DMS 273 (cell line): ENCODE data around the gene CEP131.

Source experiments
- DNase-seq: peaks from one replicate; lab custom pipeline; 2025; ENCODE audit not compliant: unreplicated experiment; lab: John Stamatoyannopoulos, UW

The CEP131 gene

DNA sequence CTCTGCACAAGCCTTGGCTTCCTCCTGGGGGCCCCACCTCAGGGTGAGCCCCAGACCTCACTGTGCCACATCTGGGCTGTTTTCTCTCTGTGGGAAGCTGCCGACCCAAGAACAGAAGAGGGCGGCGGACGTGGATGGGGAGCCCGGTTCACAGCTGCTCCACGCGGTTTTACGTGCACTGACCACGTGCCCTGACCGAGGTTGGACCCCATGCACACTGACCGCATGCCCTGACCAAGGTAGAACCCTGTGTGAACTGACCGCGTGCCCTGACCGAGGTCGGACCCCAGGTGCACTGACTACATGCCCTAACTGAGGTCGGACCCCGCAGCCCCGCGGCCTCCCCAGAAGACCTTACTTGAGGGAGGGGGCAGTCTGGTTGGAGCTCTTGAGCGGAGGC is 19.6 kb downstream of the CEP131 start:
- no peak for DNase-seq

DNA sequence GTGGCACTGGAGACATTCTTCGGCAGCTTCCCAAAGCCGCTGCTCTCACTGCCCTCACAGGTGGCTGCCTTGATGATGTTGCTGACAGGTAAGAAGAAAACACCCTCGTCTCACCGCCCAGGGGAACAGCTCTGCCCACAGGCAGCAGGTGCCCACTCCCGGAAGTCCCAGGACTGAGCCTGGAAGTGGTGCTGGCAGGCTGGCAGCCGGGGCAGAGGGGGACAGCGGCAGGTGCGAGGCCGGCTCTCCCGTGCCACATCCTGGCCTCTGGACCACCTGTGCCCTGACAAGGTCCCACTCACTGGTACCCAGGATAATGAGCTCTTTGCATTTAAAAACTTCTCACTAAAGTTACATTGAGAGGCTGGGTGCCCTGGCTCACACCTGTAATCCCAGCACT is 20.4 kb downstream of the CEP131 start:
- no peak for DNase-seq

DNA sequence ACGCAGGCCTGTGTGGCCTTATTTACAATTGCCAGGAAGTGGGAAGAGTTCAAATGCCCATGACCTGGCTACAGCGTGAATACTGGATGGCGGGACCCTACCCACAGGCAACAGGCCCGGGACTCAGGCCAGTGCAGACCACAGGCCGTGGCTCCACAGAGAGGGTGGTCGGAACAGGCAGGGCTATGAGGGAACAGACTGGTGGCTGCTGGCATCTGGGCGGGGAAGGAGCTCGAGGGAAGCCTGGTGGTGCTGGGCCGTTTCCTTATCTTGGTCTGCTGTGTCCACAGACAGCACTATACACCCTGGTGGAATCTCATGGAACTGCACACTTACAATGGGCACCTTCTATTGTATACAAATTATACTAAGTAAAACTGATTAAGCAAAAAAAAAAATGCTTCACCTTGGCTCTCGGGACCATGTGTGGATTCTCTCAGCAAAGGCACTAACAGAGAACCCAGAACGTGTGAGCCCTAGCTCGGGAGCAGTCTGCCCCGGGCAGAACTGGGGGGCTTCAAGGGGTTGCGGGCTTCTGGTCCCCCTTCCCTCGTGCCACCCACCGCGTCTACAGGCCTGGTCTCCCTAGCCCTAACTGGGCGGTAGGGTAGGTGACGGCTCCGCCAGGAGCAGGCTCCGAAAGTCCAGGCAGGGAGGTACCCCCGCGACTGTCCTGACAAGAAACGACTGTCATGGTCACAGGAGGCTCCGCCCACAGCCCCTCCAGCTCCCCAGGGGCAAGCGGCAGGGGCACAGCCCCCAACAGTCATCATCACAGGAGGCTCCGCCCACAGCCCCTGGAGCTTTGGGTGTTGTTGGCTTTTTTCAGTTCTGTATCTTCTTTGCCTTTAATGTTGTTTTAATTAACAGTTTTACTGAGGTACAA is 21.8 kb downstream of the CEP131 start:
- DNase-seq = peak; percentile 88

DNA sequence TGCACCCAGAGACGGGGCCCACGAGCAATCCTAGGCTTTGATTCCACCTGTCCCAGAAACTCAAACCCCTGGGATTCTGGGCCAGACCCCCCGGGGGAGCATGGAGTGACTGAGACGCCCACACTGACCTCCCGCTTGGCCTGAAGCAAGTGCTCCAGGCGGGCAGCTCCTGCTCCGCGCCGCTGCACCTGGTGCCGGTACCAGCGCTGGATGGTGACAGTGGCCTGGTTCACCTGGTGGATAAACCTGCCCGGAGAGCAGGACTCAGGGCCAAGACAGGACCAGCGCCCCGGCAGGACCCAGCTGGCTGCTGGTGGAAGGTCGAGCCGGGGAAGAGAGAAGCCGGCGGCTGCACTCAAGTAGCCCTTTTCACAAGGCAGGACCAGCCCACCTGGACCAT is 22.6 kb downstream of the CEP131 start:
- no peak for DNase-seq

DNA sequence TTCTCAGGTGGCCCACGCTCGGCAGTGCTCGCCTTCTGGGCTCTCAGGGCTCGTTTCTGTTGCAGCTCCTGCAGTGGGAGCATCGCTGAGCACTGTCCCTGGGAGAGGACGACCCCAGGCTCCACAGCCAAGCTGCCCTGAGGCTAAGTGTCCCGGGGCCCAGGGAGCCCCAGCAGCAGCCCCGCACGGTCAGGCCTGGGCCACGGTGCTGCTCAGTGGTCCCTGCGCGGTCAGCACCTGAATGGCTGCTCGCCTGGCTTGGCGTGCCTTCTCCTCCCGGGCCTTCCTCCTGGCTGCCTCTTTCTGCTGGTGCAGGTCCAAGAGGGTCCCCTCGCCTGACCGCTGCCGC is 23.3 kb downstream of the CEP131 start:
- DNase-seq = no peak

DNA sequence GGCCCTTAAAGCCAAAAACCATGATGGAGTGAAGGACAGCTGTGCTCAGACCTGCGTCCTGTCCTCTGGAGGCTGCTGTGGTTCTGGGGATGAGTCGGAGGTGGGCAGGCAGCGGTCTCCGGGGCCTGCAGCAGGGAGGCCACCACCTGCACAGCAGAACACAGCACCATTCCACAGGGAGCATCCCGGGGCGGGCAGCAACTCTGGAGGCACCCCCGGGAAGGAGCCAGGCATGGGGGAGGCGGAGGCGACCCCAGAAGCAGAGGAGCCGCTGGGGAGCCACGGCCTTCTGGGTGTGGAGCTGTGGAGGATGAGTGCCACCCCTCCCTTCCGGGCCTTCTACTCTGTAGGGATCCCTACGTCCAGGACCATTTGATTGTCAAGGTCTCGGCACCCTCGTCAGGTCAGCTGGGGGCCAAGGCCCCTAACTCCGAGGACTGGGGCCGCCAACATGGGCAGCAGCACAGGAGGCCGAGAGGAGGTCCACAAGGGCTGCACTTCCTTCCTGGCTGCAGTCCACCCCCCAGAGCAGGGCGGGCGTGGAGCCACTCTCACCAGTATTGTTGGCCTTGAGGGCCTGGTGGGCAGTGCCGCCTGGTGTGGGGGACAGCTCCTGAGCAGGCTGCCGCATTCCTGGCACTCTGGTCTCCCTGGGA is 23.8 kb downstream of the CEP131 start:
- DNase-seq = no peak

DNA sequence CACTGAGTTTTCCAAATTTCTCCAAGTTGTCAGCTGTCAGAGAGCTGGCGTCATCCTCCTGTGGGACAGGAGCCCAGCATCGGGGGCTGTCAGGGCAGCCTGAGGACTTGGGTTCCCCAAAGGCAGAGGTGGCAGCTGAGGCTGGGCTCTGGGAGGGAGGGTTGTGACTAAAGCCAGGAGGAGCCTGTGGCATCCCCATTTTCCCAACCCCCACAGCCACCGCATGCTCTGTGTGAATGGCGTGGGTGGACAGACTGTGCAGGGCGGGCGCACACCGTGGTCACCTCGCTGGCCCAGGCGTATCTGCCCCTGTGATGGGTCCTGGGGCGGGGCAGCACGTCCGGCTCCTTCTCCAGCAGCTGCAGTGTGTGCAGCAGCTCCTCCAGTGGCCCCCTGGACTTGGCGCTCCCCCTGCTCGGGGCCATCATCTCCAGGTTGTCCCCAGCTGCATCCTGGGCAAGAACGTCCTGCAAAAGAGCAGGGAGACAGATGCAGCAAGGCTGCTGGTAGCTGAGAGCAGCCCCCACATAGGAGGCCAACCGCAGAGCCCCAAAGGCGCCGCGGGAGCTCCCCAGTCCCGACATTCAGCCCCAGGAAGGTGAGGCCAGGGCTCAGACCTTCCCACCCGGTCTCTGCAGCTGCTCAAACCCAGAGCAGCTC is 24.8 kb downstream of the CEP131 start:
- no peak for DNase-seq

DNA sequence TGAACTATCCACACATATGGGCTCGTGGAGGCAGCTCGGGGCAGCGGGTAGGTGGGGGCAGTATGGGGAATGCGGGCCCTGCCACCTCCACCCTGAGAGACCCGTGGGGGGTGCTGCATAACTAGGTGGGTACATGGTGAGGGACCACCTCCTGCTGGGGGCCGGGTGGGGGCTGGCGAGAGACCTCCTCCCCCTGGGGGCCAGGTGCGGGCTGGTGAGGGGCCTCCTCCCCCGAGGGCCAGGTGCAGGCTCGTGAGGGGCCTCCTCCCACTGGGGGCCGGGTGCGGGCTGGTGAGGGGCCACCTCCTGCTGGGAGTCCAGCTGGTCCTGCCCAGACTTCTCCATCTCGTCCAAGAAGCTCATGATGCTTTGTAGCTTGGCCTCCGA is 25.4 kb downstream of the CEP131 start:
- no peak for DNase-seq

DNA sequence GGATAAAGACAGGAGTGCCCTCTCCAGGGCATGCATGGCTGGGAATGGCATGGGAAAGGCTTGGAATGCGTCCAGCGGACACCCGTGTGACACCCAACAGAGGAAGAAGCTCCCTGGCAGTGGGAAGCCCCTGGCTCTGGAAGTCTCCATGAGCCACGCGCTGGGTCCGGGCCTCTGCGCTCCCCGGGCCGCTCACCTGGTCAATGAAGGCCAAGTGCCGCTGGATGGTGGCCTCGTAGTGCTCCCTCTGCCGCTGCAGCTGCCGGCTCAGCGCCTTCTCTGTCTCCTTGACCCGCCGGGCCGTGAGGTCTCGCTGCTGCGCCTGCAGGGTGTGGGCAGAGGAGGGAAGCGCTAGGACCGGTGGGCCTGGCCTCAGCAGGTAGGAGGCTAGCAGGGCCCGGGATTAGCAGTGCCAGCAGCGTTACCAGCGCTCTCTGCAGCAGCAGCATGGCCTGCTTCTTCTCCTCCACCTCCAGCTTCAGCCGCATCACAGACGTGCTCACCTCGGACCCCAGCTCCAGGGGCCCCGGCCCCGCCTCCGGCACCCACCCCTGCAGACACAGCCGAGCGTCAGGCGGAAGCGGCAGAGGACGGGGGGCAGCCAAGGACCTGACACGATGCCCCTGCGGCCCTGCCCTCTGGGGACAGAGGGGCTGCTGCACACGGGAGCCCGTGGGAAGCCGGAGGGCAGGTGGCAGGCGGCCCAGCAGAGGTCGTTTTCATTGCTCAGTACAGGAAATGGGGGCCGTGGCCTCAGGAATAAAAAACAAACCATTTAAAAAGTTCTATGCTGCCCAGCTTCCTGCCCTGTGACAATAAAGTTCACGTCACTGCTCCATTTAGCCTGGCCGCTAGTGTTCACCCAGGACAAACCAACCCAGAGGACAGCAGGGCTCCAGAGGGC is 26.0 kb downstream of the CEP131 start:
- no peak for DNase-seq

DNA sequence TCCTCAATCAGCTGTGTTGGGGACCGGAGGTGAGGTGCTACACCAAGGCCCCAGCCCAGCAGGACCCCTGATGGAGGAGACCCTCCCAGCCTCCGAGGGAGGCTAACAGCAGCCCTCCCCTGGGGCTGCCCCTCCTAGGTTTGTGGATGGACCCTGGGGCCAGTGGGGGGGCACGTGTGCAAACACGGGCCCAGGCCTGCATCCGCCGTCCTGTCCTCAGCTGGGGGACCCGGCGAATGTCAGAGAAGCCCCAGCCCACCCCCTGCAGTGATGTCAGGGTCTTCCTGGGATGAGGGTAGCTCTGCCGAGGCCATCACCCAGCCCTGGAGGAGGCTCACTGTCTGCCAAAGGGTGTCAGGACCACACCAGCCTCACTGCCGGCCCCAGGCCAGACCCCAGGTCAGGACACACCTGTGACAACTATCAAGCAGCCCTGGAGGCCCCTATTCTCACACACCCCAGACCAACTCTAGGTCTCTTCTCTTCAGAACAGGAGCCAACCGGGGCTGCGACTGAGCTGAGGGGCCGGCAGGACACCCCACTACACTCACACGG is 26.7 kb downstream of the CEP131 start:
- DNase-seq = no peak

DNA sequence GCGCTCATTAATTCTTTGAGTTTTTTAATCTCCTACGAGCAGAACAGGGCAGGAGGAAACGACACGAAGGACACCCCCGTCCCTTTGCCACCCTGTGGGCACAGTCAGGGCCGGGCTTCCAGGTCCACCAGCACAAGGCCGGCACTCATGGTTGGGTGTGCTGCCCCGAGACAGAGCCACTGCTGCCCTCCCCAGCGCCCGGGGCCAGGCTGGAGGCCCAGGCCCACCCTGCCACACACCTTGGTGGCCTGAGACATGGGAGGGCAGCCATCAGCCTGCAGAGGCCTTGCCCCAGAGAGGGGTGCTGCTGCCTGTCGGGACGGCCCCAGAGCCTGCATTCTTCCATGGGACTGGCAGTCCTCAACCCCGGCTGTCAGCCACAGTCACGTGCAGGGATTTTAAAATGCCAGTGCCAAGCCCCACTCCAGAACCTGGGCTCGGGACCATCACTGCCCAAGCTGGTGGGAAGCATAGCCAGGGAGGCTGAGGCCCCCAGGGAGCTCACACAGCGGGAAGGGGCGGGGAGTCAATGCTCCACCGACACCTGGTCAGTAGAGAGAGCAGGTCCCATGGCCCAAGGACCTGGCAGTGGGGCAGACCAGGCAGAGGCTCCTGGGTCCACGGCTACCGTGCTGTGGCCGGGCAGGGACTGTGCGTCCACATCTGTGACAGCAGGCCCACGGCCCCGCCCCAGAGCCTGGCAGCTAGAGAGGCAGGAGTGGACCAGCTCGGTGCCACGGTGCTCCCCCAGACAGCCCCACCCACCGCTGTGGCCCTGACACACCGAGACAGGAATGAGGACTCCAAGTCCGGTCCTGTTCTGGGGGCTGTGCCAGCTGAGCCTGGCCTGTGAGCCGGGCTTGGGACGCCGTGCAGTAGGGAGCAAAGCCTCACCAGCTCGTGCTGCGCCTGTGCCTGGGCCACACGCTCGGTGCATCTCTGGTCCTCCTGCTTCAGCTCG is 27.5 kb downstream of the CEP131 start:
- DNase-seq = no peak

DNA sequence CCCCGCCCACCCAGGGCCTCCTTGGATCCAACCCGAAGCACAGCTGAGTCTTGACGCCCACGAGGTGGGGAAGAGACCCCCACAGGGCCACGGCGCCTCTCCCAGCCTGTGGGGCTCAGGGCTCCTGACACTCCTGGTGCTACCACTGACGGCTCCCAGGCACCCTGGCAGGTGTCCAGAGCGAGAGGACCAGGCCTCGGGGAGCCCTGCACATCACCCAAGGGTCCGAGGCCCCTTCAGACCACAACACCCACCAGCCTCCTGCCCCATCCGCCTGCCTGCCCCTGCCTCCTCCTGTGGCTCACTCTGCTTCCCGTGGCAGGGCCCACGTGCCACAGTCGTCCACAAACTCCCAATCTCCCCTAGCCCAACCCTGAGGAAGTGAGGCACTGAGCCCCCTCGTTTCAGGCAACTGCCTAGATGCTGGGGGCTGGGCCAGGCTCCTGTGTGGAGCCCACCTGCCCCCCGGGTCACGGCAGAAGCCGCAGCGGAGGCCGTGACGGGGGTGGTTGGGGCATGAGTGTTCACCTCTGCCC is 28.5 kb downstream of the CEP131 start:
- no peak for DNase-seq

DNA sequence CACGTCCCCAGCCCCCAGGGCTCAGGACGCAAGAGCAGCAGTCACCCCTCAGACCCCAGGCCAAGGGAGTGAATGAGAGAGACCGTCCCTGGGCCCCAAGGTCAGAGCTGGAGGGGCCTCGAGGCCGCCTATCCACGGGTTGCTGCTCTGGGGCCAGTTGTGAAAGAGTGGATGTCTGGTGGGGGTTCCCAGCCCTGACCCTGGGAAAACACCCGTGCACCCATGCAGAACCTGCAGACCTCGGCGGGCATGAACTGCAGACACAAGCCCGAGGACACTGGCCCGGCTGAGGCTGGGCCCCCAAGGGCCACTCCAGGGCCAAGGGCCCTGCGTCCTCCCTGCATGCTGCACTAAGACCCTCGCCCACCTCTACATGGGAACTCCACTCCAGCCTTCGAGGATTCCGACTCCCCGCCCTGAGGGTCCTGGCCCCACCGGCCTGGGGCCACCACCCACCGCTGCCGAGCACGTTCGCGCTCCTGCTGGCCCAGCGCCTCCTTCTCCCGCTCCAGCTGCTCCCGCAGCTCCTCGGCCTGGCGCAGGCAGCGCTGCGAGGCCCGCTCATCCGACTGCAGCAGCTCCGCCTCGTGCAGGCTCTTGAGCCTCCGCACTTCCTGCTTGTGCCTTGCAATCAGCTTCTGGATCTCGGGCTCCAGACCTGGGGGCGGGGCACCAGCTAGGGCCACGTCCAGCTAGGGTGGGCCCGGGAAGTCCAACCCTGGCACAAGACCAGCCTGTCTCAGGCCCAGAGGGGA is 29.1 kb downstream of the CEP131 start:
- no peak for DNase-seq

DNA sequence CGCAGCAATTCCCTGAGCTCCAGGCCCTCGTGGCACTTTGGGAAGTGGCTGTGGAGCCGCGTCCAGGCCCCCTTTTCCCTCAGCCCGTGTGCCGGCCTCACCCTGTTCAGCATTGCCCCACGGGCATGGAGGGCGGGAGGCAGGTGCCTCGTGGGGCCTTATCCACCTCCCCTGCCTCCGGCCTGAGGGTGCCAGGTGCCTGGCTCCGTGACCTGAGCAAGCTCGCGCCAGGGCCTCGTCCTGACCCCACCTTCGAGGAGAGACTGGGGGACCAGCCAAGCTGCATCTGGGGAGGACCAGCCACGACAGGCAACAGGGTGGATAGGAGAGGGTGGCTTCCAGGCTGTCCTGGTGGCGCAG is 29.7 kb downstream of the CEP131 start:
- DNase-seq = no peak

DNA sequence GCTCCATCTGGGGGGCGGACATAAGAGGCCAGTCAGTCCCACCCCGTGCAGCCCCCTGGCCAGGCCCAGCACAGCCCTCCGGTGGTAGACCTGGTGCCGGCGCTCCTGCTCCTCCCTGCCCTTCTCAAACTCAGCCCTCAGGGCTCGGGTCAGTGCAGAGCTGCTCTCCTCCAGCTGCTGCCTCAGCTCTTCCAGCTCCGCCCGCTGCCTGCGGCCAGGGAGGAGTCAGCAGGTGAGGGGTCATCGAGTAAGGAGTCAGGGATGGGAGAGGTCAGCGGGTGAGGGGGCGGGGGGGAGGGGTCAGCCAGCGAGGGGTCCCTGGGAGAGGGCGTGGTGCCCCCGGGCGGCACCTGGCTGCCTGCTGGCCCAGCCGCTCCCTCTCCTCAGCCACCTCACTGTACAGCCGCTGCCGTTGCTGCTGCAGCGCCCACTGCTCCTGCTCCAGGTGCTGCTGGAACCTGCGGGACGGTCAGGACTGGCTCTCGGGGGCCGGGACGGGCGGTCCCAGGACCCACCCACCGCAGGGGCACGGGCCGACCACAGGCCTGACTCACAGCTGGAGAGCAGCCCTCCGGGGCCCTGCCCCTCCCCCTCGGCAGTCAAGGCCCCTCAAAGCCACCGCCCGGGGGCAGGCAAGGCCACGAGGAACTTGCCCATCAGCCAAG is 30.2 kb downstream of the CEP131 start:
- DNase-seq = no peak

DNA sequence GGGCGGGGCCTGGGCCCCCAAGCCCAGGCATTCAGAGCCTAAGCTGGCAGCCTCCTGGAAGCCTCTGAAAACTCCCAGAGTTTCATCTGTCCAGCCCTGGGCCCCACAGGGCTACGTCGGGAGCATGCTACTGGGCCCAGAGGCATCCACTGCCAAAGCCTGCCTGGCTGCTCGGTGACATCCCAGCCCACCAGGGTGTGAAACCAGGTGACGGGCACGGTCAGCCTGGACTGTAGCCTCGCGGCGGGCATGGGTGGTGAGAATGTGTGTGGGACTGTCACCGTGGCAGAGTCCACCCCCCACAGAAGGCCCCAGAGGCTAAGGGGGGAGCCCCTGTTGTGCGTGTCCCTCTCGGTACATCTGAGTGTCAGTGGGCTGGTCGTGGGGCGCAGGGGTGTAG is 31.1 kb downstream of the CEP131 start:
- no peak for DNase-seq

DNA sequence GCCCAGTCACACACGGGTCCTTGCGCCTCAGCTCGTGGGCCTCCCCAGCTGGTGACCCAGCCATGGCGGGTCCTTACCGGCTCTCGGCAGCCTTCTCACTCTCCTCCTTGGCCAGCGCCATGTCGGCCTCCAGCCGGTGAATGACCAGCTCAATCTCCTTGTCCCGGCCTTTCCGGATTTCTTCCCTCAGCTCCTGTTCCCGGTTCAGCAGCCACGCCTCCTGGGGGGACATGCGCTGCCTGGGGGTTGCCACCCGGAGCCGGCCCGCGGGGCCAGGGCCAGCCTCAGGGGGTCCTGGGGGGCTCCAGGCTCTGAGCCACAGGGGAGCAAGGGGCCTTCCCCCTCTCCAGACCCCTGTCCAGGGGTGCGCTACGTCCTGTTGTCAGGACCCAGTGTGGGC is 31.6 kb downstream of the CEP131 start:
- DNase-seq = no peak

DNA sequence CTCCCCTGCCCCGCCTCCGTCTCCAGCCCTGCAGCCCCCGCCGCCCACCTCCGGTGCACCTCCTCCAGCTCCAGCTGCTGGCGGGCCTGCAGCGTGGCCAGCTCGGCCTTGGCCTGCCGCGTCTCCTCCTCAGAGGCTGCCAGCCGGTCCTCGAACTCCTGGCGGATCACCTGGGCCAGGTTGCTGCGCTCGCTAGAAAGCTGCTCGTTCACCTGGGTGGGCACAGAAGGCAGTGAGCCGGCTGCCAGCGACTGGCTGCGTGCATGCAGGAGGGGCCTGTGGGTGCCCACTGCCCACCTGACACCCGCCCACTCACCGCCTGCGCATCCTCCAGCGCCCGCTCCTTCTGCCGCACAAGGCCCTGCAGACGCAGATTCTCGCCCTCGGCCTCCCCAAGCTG is 32.2 kb downstream of the CEP131 start:
- DNase-seq = no peak
